ENCODE data around the gene MLN.
"Not testable (repeated sequence)": the region's sequence is repeated elsewhere in the genome, so short reads cannot be mapped to it uniquely, and the experiment has no call there.

DNA sequence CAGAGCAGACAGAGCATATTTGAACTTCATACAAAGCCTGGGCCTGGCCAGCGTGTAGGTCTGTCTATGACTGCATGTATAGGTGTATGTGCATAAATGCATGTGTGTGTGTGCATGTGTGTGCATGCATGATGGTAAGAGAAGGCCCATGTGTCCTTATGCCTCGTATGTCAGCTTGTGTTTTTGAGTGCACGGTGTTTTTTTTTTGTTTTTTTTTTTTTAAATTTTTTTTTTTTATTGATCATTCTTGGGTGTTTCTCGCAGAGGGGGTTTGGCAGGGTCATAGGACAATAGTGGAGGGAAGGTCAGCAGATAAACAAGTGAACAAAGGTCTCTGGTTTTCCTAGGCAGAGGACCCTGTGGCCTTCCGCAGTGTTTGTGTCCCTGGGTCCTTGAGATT is 27.9 kb upstream of the MLN start:
- TF ChIP-seq, protein P1, sequence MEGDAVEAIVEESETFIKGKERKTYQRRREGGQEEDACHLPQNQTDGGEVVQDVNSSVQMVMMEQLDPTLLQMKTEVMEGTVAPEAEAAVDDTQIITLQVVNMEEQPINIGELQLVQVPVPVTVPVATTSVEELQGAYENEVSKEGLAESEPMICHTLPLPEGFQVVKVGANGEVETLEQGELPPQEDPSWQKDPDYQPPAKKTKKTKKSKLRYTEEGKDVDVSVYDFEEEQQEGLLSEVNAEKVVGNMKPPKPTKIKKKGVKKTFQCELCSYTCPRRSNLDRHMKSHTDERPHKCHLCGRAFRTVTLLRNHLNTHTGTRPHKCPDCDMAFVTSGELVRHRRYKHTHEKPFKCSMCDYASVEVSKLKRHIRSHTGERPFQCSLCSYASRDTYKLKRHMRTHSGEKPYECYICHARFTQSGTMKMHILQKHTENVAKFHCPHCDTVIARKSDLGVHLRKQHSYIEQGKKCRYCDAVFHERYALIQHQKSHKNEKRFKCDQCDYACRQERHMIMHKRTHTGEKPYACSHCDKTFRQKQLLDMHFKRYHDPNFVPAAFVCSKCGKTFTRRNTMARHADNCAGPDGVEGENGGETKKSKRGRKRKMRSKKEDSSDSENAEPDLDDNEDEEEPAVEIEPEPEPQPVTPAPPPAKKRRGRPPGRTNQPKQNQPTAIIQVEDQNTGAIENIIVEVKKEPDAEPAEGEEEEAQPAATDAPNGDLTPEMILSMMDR (IDR thresholded peaks at IDR 0.05), result not testable (repeated sequence)
- not testable (repeated sequence) for TF ChIP-seq EZH2 (IDR thresholded peaks at IDR 0.05; ENCODE audit: borderline replicate concordance, insufficient read depth, low read depth, low read length, poor library complexity, severe bottlenecking)

Measured in B cell (primary cell).